HG02884 (cell line): ENCODE data around the gene SLAMF8.

ENCODE experiments used
- ATAC-seq: cut with Tn5 transposase; IDR thresholded peaks from one replicate; pipeline ENCODE4 v1.9.1; 2021; ENCODE audit warnings: mild to moderate bottlenecking, moderate library complexity; ENCODE audit not compliant: unreplicated experiment

Gene SLAMF8

DNA sequence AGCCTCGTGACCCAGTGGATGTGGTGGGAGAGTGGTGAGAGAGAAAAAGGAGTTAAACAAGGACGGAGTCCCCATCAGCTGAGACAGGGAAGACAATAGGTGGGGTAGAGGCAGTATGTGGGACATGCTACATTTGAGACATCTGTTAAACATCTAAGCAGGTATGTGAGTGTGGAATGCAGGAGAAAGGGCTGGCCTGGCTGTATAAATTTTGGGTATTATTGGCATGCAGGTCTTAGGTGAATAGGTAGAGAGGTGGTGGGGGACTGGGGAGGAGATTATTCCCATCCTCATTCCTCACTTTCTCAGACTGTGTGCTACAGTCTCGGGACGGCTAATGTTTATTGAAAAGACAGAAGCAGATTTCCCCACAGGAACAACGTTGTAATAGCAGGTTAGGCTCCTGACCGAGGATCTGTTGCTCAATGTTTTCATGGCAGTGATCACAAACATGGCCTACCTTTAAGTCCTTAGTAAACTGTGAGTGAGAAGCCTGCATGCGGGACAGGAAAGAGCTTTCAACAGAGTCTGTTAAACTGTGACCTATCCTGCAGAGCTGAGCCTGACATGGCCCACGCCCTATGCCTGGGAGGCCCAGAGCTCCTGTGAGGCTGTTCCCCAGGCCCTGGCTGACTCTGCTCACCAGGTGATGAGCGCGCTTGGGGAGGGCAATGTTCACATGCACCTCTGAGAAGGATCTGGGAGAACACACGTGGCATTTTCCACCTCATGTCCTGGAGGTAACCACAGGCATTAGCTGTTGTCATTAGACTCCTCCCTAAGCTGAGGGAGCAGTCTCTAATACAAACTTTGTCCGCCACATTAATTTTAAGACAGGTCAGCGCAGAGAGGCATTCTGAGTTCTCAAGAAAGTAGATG, 19.3 kb downstream of the SLAMF8 start:
- no peak for ATAC-seq

DNA sequence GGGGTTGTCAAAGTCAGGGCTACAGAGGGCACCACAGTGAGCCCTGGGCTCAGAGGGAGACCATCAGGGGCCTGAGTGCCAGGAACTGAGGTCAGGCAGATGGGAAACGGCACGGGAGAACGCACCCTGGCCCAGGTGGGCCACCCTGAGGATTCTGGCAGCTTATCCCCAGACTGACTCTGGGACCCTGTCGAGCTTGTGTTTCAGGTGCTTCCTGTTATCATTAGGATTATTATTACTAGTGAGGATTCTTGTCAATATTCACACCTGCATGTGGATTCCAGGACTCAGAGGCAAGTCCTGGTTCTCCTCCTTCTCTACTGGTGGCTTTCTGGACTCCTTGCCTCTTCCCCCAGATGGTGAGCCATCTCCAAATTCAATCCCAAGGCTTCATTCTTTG, 20.6 kb downstream of the SLAMF8 start:
- ATAC-seq: no peak

GRCh38 chr1:159848326-159848725, 21.7 kb downstream of the SLAMF8 start:
- no peak for ATAC-seq

- no peak for ATAC-seq
These were observed 23.1 kb downstream of the SLAMF8 start for GRCh38 chr1:159849626-159850366.

GRCh38 chr1:159851407-159851806, 24.7 kb downstream of the SLAMF8 start:
- ATAC-seq: no peak

GRCh38 chr1:159853417-159854115, 26.9 kb downstream of the SLAMF8 start:
- no peak for ATAC-seq

DNA sequence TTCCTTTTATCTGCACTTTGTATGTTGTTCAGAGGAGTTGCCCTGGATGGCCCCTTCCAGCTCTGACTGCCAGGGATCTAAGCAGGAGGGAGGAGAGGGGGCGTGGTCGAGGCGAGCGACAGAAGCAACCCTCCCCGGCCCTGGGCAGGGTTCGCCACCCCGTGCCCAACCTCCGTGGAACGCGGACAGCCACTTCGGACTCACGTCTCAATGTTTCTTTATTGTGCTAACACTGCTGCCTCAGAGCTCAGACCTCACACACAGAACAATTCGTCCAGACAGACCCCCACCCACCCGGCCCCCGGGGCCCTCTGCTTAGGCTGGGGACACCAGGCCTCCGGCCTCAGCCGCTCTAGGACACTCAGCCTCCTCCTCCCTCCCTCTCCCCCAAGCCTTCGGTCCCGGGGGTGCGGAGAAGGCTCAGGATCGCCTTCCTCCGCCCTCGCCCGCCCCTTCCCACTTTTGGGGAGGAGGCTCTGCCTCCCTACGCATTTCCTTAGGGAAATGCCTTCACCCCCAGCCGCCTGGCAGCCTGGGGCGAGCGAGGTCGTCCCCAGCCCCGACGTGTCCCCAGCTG, 27.5 kb downstream of the SLAMF8 start:
- ATAC-seq: peak; percentile 8

GRCh38 chr1:159854693-159855192, 28.1 kb downstream of the SLAMF8 start:
- ATAC-seq: peak; percentile 77

DNA sequence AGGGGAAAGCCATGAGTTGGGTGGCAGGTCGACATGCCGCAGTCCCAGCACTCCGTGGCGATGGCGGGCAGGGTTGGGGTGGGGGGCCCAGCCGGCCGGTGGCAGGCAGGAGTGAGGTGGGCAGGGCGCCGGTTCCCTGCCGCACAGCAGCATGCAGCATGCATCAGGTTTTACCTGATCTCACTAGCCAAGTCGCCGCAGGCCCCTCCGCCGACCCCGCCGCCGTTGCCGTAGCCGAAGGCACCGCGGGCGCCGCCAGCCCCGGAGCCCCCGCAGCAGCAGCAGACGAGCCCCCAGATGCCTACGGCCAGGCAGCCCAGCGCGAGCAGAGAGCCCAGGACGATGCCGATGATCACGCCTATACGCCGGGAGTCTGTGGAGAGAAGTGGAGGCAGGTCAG, 29.0 kb downstream of the SLAMF8 start:
- no peak for ATAC-seq

DNA sequence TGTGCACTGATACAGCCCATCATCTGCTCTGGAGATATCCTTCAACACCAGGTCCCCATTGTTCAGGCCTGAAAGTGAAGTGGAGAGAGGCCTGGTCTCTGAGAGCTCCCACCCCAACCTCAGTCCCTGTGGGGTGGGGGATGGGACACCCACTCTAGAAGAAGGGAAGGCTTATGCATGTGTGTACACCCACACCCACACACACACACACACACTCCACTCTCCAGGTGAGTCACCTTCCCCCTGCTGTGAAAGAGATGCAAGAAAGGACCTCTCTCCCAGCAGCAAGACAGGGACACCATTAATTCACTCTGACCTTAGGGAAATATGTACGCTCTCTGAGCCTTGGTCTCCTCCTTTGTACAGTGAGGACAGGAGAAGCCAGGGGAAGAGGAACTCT, 29.9 kb downstream of the SLAMF8 start:
- no peak for ATAC-seq

DNA sequence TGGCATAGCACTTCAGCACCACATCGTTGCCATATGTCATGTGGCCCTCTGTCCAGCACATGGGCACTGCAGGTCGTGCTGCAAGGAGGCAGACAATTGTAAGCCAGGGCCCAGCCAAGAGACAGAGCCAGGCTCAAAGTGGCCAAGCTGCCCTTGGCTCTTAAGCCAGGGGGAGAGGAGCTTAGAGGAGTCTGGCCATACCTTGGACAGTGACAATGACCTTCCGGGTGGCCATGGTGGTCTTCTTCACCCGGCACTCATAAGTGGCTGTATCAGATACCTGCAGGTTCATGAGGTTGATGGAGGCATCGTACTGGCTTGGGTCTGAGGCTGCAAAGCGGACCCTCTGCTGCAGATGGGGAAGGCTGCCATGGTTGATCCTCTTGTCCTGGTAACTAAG, 31.2 kb downstream of the SLAMF8 start:
- ATAC-seq: no peak

DNA sequence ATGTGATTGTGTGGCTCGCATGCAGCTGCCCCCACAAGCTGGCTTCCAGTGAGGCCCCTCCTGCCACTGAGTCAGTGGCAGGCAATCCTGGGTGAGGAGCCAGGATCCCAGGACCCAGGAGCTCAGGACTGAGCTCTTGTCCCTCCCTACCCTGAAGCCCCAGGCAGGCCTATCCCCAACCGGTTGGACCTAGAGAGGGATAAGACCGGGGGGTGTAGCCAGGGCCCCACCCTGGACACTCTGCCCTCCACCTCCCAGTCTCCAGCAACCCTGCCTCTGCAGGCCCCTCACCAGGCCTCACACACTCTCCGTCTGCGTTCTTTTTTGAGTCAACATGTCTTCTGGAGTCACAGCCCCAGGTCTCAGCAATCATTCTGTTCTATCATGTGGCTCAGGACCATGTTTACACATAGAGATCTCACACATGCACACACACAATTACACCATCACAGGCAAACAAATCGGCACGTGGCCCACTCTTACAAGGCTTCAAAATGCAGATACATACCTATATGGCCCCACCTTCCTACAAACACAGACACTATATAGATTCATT, 33.2 kb downstream of the SLAMF8 start:
- no peak for ATAC-seq

GRCh38 chr1:159860456-159860855, 33.8 kb downstream of the SLAMF8 start:
- ATAC-seq: no peak

DNA sequence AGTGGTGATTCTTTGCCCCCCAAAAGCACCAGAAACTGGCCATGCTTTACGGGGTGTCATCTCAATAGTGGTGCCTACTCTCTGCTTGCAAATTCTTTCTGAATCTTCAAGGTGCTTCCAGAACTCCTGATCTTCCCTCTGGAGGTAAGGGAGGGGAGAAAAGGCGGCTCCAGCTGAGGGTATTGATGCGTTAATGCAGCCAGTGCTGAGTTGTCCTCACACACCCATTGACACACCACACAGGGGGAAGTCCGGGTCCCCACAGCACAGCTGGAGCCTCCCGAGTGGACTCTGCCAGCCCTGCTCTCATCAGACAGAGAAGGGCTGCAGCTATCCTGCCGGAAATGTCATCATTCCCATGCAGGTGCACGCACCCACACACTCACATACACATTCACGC, 34.5 kb downstream of the SLAMF8 start:
- ATAC-seq: no peak

DNA sequence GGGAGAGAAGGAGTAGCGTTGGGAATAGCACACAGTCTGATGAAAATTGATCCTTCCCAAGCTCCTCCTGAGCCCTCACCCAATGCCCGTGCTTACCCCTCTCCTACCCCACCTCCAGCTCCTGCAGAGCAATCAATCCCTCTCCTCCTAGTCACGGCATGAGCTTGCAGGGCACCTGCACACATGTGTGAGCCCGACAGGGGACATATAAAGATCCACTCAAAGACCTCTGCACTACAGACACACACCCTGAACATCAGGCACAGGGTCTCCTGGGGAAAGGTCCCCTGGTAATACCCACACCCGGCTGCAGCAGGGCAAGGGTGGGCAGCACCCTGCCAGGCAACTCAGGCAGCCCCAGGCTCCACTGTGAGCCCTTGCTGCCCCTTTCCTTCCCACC, 35.4 kb downstream of the SLAMF8 start:
- no peak for ATAC-seq

GRCh38 chr1:159862557-159862956, 35.9 kb downstream of the SLAMF8 start, which contains the start of gene VSIG8:
TSS of gene VSIG8 (minus strand) at chr1:159862657. CDS start at chr1:159862521, 136 bp downstream.
- ATAC-seq: no peak

- no peak for ATAC-seq
These were observed 37.6 kb downstream of the SLAMF8 start for GRCh38 chr1:159864262-159864661.

DNA sequence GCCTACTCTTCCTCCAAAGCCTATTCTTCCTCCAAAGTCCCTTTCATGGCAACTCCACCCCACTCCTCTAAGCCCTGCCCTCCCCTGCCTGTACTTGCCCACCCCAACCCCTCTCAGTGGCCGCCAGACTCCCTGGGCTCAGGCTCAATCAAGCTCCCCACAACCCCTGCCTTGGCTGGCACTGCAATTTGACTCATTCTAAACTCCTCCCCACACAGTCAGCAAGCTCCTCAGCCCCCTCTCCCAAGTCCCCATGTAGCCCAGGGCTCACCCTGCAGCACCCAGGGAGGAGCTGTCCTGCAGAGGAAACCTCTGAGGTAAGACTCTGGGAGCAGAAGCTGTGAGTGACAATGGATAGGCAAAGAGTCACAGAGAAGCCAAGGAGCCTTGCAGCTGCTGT, 39.4 kb downstream of the SLAMF8 start:
- ATAC-seq: no peak

- ATAC-seq: no peak
These were observed 40.4 kb downstream of the SLAMF8 start for GRCh38 chr1:159866905-159867663.

- ATAC-seq: no peak
These were observed 41.0 kb downstream of the SLAMF8 start for GRCh38 chr1:159867664-159868026.
